Ishikawa (cell line): ENCODE data around the gene S100A10.

ENCODE experiments used
- CEBPB ChIP-seq: IDR thresholded peaks from 2 replicates; pipeline ENCODE4 v1.6.1; 2012
- CREB1 ChIP-seq: IDR thresholded peaks from 2 replicates; pipeline ENCODE4 v1.6.1; 2012; ENCODE audit warnings: low read depth
- EGR1 ChIP-seq: IDR thresholded peaks from 2 replicates; pipeline ENCODE4 v1.6.1; 2012
- EP300 ChIP-seq: IDR thresholded peaks from 2 replicates; pipeline ENCODE4 v1.6.1; 2012; ENCODE audit warnings: borderline replicate concordance
- FOXM1 ChIP-seq: IDR thresholded peaks from 2 replicates; pipeline ENCODE4 v1.6.1; 2012; ENCODE audit warnings: low read depth, borderline replicate concordance
- NFIC ChIP-seq: IDR thresholded peaks from 2 replicates; pipeline ENCODE4 v1.6.1; 2012
- RAD21 ChIP-seq: IDR thresholded peaks from 2 replicates; pipeline ENCODE4 v1.6.1; 2012; ENCODE audit warnings: low read depth
- REST ChIP-seq: IDR thresholded peaks from 2 replicates; pipeline ENCODE4 v1.6.1; 2012; ENCODE audit warnings: low read depth, mild to moderate bottlenecking
- TAF1 ChIP-seq: IDR thresholded peaks from 2 replicates; pipeline ENCODE4 v1.6.1; 2012; ENCODE audit warnings: low read depth, mild to moderate bottlenecking
- TCF12 ChIP-seq: IDR thresholded peaks from 2 replicates; pipeline ENCODE4 v1.6.1; 2012; ENCODE audit warnings: low read depth
- TEAD4 ChIP-seq: IDR thresholded peaks from 2 replicates; pipeline ENCODE4 v1.6.1; 2012
- USF1 ChIP-seq: IDR thresholded peaks from 2 replicates; pipeline ENCODE4 v1.6.1; 2012
- YY1 ChIP-seq: IDR thresholded peaks from 2 replicates; pipeline ENCODE4 v1.6.1; 2012; ENCODE audit warnings: low read depth
- ZBTB7A ChIP-seq: IDR thresholded peaks from 2 replicates; pipeline ENCODE4 v1.6.1; 2012; ENCODE audit warnings: low read depth
- TF ChIP-seq, protein P1 (sequence below): IDR thresholded peaks from 2 replicates; pipeline ENCODE4 v1.6.1; 2012

S100A10 gene

DNA sequence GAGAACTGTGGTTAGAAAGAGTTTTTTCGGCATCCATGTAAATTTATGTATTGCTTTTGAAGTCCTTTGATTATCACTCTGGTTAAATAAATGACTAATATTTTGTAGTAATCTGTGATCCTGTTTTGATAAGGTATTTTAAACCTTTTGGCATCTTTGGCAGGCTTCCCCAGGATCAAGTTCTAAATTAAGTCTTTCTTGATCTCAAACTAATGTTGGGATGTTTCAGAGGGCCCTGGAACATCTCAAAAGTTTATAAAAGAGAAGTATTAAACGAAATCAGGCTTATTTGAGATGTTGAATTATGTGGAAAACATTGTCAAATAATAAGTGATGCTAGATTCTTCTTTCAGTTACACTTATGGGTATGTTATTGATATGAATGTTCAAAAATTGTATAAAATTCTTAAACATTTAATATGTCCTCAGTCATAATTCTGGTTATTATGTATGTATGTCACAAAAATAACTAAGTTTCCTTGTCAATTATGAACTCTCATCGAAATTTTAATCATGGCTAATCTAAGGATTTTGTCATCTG, 36.6 kb downstream of the S100A10 start:
- TF ChIP-seq CEBPB = no peak

DNA sequence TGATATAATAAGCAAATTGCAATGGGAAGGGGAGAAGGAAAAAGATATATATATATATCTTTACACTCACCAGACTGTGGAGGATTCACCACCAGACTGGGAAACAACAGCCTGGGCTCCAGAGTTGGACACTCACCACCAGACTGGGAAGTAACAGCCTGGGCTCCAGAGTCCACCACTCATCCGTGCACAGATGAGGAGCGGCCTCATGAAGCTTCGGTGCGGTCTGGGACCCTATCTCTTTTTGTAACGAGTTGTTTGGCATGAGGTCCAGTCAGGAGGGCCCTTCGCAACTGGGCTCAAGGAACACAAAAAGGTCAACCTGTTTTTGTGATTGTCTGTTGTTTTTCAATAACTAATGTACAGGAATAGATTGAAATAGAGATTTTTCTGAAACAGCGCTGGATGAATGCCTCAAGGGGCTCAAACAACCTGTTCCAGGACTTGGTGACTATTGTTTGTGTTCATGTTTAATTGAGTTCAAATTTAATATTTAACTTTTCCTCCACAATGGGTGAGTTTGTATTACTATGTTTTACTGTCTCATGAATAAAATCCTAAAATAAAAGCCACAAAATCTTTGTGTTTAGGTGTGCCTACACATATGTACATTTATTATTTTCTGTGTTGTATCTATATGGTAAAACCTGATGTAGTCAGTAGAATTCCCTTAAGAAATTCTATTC, 40.1 kb downstream of the S100A10 start:
- TF ChIP-seq EGR1 = no peak
- no peak for TF ChIP-seq YY1
- TF ChIP-seq TAF1 = no peak
- no peak for TF ChIP-seq CEBPB
- TF ChIP-seq NFIC = no peak
- TF ChIP-seq, protein P1, sequence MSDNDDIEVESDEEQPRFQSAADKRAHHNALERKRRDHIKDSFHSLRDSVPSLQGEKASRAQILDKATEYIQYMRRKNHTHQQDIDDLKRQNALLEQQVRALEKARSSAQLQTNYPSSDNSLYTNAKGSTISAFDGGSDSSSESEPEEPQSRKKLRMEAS = no peak
- no peak for TF ChIP-seq REST
- no peak for TF ChIP-seq TEAD4
- TF ChIP-seq EP300 = no peak
- no peak for TF ChIP-seq RAD21

- TF ChIP-seq EGR1 = no peak
- TF ChIP-seq CEBPB = no peak
- no peak for TF ChIP-seq REST
- TF ChIP-seq NFIC = no peak
- no peak for TF ChIP-seq TAF1
- no peak for TF ChIP-seq EP300
- no peak for TF ChIP-seq TCF12
- no peak for TF ChIP-seq YY1
- TF ChIP-seq USF1 = no peak
- TF ChIP-seq FOXM1 = no peak
- no peak for TF ChIP-seq TEAD4
- no peak for TF ChIP-seq ZBTB7A
- no peak for TF ChIP-seq RAD21
Observed at GRCh38 chr1:151952811-151953210, 40.8 kb downstream of the S100A10 start.

GRCh38 chr1:151949371-151950193, 44.1 kb downstream of the S100A10 start:
- no peak for TF ChIP-seq NFIC
- TF ChIP-seq YY1 = no peak
- TF ChIP-seq CREB1 = no peak
- TF ChIP-seq EGR1 = no peak
- no peak for TF ChIP-seq RAD21
- no peak for TF ChIP-seq TAF1
- no peak for TF ChIP-seq USF1
- no peak for TF ChIP-seq TCF12
- TF ChIP-seq CEBPB = no peak
- TF ChIP-seq, protein P1 = no peak
- TF ChIP-seq REST = no peak
- TF ChIP-seq FOXM1 = no peak
- no peak for TF ChIP-seq ZBTB7A
- no peak for TF ChIP-seq TEAD4
- no peak for TF ChIP-seq EP300
